ENCODE measurements around the gene KRTAP10-2.

DNA sequence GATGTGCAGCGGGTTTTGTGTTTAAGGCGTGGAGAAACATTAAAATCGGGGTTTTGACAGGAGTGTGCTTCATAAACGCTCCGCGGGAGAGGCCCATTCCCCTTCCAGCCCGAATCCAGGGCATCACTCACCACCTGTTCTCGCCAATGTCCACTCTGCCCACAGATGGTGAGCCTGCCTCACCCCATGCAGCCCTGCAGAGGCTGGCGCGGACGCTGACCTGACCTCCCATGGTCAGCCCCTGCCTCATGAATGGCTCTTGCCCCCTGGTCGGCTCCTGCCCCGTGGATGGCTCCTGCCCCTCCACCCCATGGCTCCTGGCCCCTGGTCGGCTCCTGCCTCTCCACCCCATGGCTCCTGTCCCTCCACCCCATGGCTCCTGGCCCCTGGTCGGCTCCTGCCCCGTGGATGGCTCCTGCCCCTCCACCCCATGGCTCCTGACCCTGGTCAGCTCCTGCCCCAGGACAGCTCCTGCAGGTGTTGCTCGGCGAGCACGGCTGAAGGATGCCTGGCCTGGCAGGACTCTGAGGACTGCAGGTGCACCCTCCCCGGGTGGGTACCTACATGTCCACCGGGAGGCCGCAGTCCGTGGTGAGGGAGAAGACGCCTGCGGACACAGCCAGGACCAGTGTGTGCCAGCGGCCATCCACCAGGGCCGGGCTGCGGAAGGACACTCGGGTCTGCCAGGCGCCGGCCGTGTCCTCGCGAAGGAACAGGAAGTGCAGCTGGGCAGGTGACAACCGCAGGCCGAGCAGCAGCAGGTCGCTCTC is 18.0 kb downstream of the KRTAP10-2 start:
- no peak for TF ChIP-seq POLR2A (IDR thresholded peaks at IDR 0.05; ENCODE audit: low read length)
- TF ChIP-seq GATA1 (IDR thresholded peaks at IDR 0.05; ENCODE audit: low read depth, low read length) = no peak

All from erythroblast (primary cell).